Psoas muscle (tissue), 8 donors: Measurements from ENCODE around the gene CCDC137. TPM values are rescaled to one million over a fixed set of nuclear protein-coding genes. Genes with fewer than 3 reads are reported as not detected.
"Not testable (repeated sequence)": the region's sequence is repeated elsewhere in the genome, so short reads cannot be mapped to it uniquely, and the experiment has no call there.

Experiments
- ATAC-seq, 4 donors: fragments of 200-7000 bp; cut with Tn5 transposase; one replicate each; pipeline ENCODE4 v1.9.1; 2020; ENCODE audit warnings: moderate library complexity in 3 of 4, mild to moderate bottlenecking in 2 of 4
- DNase-seq, 2 donors: peaks; one replicate each; pipeline ENCODE4 v3.0.0-alpha.2; 2020
- H3K27ac ChIP-seq: fragments of 200-600 bp; one replicate; pipeline ENCODE4 v1.8.0; 2022
- H3K27me3 ChIP-seq, 3 donors: fragments of 200-600 bp in 1 of 3; one replicate each; pipeline versions ENCODE4 v1.6.1 to v1.8.0; 2013 to 2022; ENCODE audit warnings: low read length in 2 of 3, mild to moderate bottlenecking in 2 of 3, moderate library complexity in 1 of 3; ENCODE audit not compliant: insufficient read depth in 3 of 3
- H3K36me3 ChIP-seq, 2 donors: fragments of 200-600 bp in 1 of 2; one replicate each; pipeline versions ENCODE4 v1.6.1 to v1.8.0; 2013 to 2022; ENCODE audit warnings: low read depth in 1 of 2, mild to moderate bottlenecking in 1 of 2, moderate library complexity in 1 of 2; ENCODE audit not compliant: insufficient read depth in 1 of 2
- H3K4me1 ChIP-seq: fragments of 200-600 bp; one replicate; pipeline ENCODE4 v1.8.0; 2022
- H3K4me3 ChIP-seq: fragments of 200-600 bp; one replicate; pipeline ENCODE4 v1.8.0; 2022; ENCODE audit warnings: mild to moderate bottlenecking
- H3K9me3 ChIP-seq: fragments of 200-600 bp; one replicate; pipeline ENCODE4 v1.8.0; 2022
- WGBS, 3 donors: extraction: QIAGEN DNeasy Blood & Tissue Kit; methylation state at CpG; one replicate each; pipeline versions ENCODE4 v1.1.6 to v1.1.7; 2013; 5-methylcytosine and 5-hydroxymethylcytosine counted together
- intact Hi-C, 2 donors: fragments of 100-400 bp; cut with DNase I; formaldehyde crosslinking; loops; one replicate each; pipeline versions ENCODE4 v1.11.0 to v1.14.2; 2022
- long read RNA-seq, 2 donors: library from polyadenylated mRNA; unstranded; transcript quantifications; one replicate each; pipeline ENCODE4 v2.0.0, GENCODE V29; 2021
- polyA plus RNA-seq, 3 donors: library from polyadenylated mRNA; stranded (reverse); fragments of 200-250 nt; gene quantifications; one replicate each; pipeline ENCODE4 v1.2.3, GENCODE V29; 2013
- total RNA-seq, 4 donors: library from RNA; stranded (reverse); fragmentation: NEBNext Ultra II Directional in 2 of 4; extraction: Animal tissue kit (Norgen Biotek cat#: 25700) in 2 of 4; gene quantifications; one replicate each; pipeline versions ENCODE4 v1.2.1 to v1.2.4, GENCODE V29; 2021 to 2023
- TF ChIP-seq, protein P1 (sequence below): fragments of 200-600 bp; IDR thresholded peaks from one replicate; pipeline ENCODE4 v1.8.0; 2022; ENCODE audit warnings: antibody characterized with exemption
- donor health status: healthy with polysubstance abuse.
- donor health status: DM: no; HTN: no; CAD: no; lungs with moderate emphysema.
- donor health status: Bipolar disorder and iron deficiency.
- donor health status: healthy.
- donor health status: DM: yes; HTN: yes; CAD: no.
- donor health status: DM: no; HTN: no; CAD: no.
- donor health status: DM: no; HTN: no; CAD: no.
- donor health status: DM: yes; HTN: yes; CAD: no.

The CCDC137 gene, protein sequence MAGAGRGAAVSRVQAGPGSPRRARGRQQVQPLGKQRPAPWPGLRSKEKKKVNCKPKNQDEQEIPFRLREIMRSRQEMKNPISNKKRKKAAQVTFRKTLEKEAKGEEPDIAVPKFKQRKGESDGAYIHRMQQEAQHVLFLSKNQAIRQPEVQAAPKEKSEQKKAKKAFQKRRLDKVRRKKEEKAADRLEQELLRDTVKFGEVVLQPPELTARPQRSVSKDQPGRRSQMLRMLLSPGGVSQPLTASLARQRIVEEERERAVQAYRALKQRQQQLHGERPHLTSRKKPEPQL
- total RNA-seq (10 to 100 TPM in 1 of 4 donors, 1 to 10 TPM in 3; 4.8 to 14.9 (median 8.6) TPM), polyA plus RNA-seq (10 to 100 TPM; 11.3 to 47.4 (median 28.5) TPM)
- long read RNA-seq, donor 1, transcript CCDC137-201 (6 exons, 2,468 nt): major isoform, 10 of 17 reads
- long read RNA-seq, donor 1, partial matches to known transcripts: 0 of 17 reads
- long read RNA-seq, donor 1, other reads (novel, unspliced or antisense): 7 of 17 reads
- long read RNA-seq, donor 2, transcript CCDC137-201 (6 exons, 2,468 nt): major isoform, 35 of 49 reads
- long read RNA-seq, donor 2, partial matches to known transcripts: 11 of 49 reads
- long read RNA-seq, donor 2, other reads (novel, unspliced or antisense): 3 of 49 reads

DNA sequence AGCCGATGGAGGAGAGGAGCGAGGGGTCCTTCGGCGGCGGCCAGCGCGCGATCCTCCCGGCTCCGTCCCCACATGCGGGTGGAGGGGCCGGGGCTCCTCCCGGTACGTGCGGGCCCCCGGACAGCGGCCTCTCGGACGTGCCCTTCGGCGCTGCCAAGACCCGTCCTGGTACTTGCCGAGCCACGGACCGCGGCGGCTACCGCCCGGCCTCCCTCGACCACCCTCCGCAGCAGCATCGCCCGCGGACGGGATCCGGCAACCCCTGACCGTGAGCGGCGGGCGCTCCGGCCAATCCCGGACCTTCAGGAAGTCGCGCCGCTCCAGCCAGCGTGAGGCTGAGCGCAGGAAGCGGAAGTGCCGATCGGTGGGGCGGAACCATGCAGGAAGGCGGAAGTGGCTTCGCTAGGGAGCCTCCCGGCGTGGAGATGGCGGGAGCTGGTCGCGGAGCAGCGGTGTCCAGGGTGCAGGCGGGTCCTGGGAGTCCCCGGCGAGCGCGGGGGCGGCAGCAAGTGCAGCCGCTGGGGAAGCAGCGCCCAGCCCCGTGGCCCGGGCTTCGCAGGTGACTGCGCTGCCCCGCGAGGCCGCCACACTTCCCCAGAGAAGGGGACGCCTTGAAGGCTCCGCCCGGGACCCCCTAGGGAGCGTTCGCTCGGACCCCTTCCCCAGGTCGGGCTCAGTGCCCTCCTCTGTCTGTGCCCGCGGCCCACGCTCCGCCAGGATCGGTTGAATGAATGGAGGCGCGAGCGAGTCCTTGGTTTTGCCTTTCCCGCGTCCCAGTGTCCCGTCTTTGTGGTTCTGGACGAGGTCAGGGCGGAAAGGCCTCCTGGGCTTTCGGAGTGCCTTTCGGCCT is at the start of gene CCDC137, which contains the start of gene OXLD1:
CCDC137 (plus strand) TSS at position 396 of the 850 bp plus-strand sequence; CDS start at position 426, 30 bp downstream.
OXLD1 (minus strand) TSS at position 264 of the 850 bp plus-strand sequence; CDS start at position 236, 28 bp downstream.
- no peaks in the 10 kb centered on the region for H3K9me3 ChIP-seq
- peak within 1 kb of the TSS; percentile 90 for H3K27ac ChIP-seq
- peak within 1 kb of the TSS; percentile 100 for H3K4me3 ChIP-seq
- DNase-seq: peak; percentile 98
- WGBS, 3 donors: 0 to 1% (median 0%) methylated on average over 72 to 96 of the region's 96 CpGs
- peaks cover 11% of the 10 kb centered on the region for H3K4me1 ChIP-seq
- intact Hi-C loops: loop anchor here (2.0 kb wide), 1 partner anchor 30 kb away; the partner anchor contains the start of genes NPLOC4 (in 2 of the 2) and TSPAN10 (in 2 of the 2)
- no peaks in the 10 kb centered on the region for H3K27me3 ChIP-seq
- peak; percentile 98 to 99 (median 99) for ATAC-seq
- peaks cover 0 to 48% of the 10 kb centered on the region in 2 donors for H3K36me3 ChIP-seq
- TF ChIP-seq, protein P1, sequence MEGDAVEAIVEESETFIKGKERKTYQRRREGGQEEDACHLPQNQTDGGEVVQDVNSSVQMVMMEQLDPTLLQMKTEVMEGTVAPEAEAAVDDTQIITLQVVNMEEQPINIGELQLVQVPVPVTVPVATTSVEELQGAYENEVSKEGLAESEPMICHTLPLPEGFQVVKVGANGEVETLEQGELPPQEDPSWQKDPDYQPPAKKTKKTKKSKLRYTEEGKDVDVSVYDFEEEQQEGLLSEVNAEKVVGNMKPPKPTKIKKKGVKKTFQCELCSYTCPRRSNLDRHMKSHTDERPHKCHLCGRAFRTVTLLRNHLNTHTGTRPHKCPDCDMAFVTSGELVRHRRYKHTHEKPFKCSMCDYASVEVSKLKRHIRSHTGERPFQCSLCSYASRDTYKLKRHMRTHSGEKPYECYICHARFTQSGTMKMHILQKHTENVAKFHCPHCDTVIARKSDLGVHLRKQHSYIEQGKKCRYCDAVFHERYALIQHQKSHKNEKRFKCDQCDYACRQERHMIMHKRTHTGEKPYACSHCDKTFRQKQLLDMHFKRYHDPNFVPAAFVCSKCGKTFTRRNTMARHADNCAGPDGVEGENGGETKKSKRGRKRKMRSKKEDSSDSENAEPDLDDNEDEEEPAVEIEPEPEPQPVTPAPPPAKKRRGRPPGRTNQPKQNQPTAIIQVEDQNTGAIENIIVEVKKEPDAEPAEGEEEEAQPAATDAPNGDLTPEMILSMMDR: no peak

DNA sequence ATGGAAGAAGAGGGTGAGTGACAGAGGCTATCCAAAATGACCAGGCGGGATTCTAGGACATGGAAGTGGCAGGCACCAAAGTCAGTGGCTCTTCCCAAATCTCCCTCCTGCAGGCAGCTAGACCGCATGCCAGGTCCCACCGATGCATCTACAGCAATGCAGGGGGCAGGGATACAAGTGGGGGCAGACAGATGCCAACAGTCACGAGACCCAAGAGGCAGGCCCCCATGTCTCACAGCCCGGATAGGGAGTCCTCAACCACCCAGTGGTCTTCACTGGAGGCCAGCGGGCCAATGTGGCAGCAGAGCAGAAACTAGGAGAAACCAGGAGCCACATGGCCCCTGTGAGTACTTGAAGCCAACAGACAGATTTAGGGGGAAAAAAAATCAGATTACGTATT is 49.7 kb upstream of the CCDC137 start:
- no peak for ATAC-seq
- Histone ChIP-seq H3K4me1 (peaks cover 26% of the 10 kb centered on the region), H3K27ac (no peak overlapping the region), H3K36me3 (peaks cover 13 to 93% of the 10 kb centered on the region in 2 donors), H3K9me3 (no peaks in the 10 kb centered on the region), H3K27me3 (no peaks in the 10 kb centered on the region), H3K4me3 (no peak overlapping the region)
- 40 to 74% (median 59%) methylated on average over 7 of the region's 7 CpGs for WGBS, 3 donors
- TF ChIP-seq, protein P1: no peak
- intact Hi-C loops: no loop called here
- DNase-seq: no peak

DNA sequence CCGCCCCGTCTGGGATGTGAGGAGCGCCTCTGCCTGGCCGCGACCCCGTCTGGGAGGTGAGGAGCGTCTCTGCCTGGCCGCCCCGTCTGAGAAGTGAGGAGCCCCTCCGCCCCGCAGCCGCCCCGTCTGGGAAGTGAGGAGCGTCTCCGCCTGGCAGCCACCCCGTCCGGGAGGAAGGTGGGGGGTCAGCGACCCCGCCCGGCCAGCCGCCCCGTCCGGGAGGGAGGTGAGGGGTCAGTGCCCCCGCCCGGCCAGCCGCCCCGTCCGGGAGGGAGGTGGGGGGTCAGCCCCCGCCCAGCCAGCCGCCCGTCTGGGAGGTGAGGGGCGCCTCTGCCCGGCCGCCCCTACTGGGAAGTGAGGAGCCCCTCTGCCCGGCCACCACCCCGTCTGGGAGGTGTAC is 48.2 kb upstream of the CCDC137 start:
- intact Hi-C loops, H3K27me3 ChIP-seq, H3K4me3 ChIP-seq, H3K27ac ChIP-seq, ATAC-seq, DNase-seq, H3K9me3 ChIP-seq: not testable (repeated sequence)
- WGBS, 3 donors: 88 to 97% (median 95%) methylated on average over 3 to 29 of the region's 36 CpGs
- peaks cover 13 to 93% of the 10 kb centered on the region in 2 donors for H3K36me3 ChIP-seq
- peaks cover 26% of the 10 kb centered on the region for H3K4me1 ChIP-seq

DNA sequence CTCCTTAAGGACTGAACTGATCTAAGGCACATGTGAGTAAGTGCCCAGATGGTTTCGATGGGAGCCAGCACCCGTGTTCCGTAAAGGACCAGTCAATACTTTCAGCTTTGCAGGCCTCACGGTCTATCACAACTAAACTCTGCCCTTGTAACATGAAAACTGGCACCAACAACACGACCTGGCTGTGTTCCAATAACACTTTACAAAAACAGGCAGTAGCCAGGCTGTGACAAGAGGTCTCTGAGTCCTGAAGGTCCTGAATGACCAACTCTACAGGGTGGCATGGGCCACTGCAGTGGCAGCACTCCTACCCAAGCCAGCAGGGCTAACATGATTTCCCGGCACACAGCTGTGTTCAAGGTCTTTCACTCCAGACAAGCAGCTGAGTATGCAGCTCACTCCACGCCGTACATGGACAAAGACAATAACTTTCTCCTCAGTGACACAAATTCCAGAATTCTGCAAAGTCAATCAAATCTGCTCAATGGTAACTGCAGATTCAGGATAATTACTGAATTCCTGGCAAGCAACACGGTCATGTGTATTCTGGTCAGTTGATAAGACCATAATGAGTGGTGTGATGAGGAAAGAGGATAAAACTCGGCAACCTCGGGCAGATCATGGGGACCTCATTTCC is 44.9 kb upstream of the CCDC137 start:
- peaks cover 5% of the 10 kb centered on the region for H3K4me1 ChIP-seq
- no peak overlapping the region for H3K4me3 ChIP-seq
- no peak overlapping the region for H3K27ac ChIP-seq
- ATAC-seq (peak; percentile 44 to 56 (median 52)), DNase-seq (no peak)
- no peaks in the 10 kb centered on the region for H3K27me3 ChIP-seq
- WGBS, 3 donors: 37 to 58% (median 43%) methylated on average over 11 of the region's 11 CpGs
- H3K9me3 ChIP-seq: no peaks in the 10 kb centered on the region
- intact Hi-C loops: loop anchor here in 1 of 2 donors (10.0 kb wide), 1 partner anchor 57 kb away; no protein-coding TSS in a partner anchor
- H3K36me3 ChIP-seq: peaks cover 15 to 94% of the 10 kb centered on the region in 2 donors
- TF ChIP-seq, protein P1: no peak
